Endothelial cell of umbilical vein (primary cell): ENCODE data around the gene SERPINB4.

Source experiments
- EZH2 ChIP-seq: IDR thresholded peaks from 2 replicates; pipeline ENCODE4 v1.6.1; 2012; ENCODE audit warnings: borderline replicate concordance, low read depth, mild to moderate bottlenecking, moderate library complexity, low read length, inconsistent platforms; ENCODE audit not compliant: severe bottlenecking
- GATA2 ChIP-seq: IDR thresholded peaks from 2 replicates; pipeline ENCODE4 v1.7.0; 2011; ENCODE audit warnings: low read depth, mild to moderate bottlenecking, moderate library complexity, mixed read lengths, low read length; ENCODE audit not compliant: insufficient read length, insufficient read depth
- JUN ChIP-seq: IDR thresholded peaks from 2 replicates; pipeline ENCODE4 v1.6.1; 2011; ENCODE audit warnings: borderline replicate concordance, low read depth; ENCODE audit not compliant: insufficient read length, insufficient read depth
- MYC ChIP-seq: IDR thresholded peaks from one replicate; pipeline ENCODE4 v1.6.1; 2011; ENCODE audit warnings: mild to moderate bottlenecking, low read depth, low read length
- POLR2A ChIP-seq: IDR thresholded peaks from 2 replicates; pipeline ENCODE4 v1.6.1; 2012; ENCODE audit warnings: low read depth, mild to moderate bottlenecking, control low read depth, low read length
- POLR2AphosphoS5 ChIP-seq: IDR thresholded peaks from 2 replicates; pipeline ENCODE4 v1.6.1; 2012; ENCODE audit warnings: low read depth, mild to moderate bottlenecking, control low read depth, low read length, moderate library complexity; ENCODE audit not compliant: insufficient read depth
- TF ChIP-seq, protein P1 (sequence below), 2 donors: IDR thresholded peaks; 1 replicate in 1 of 2; 2 replicates in 1 of 2; pipeline ENCODE4 v1.5.1; 2011; ENCODE audit warnings: low read length in 2 of 2, mild to moderate bottlenecking in 2 of 2, moderate library complexity in 2 of 2, control low read depth in 1 of 2, inconsistent platforms in 1 of 2, low read depth in 1 of 2; ENCODE audit not compliant: insufficient read depth in 1 of 2; ENCODE audit errors: extremely low read depth in 1 of 2
- TF ChIP-seq, protein P2 (sequence below): IDR thresholded peaks from 2 replicates; pipeline ENCODE4 v1.6.1; 2011; ENCODE audit not compliant: insufficient read depth, insufficient read length

- TF ChIP-seq, protein P1, sequence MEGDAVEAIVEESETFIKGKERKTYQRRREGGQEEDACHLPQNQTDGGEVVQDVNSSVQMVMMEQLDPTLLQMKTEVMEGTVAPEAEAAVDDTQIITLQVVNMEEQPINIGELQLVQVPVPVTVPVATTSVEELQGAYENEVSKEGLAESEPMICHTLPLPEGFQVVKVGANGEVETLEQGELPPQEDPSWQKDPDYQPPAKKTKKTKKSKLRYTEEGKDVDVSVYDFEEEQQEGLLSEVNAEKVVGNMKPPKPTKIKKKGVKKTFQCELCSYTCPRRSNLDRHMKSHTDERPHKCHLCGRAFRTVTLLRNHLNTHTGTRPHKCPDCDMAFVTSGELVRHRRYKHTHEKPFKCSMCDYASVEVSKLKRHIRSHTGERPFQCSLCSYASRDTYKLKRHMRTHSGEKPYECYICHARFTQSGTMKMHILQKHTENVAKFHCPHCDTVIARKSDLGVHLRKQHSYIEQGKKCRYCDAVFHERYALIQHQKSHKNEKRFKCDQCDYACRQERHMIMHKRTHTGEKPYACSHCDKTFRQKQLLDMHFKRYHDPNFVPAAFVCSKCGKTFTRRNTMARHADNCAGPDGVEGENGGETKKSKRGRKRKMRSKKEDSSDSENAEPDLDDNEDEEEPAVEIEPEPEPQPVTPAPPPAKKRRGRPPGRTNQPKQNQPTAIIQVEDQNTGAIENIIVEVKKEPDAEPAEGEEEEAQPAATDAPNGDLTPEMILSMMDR (IDR thresholded peaks at IDR 0.05; ENCODE audit: extremely low read depth in 1 of 2, insufficient read depth in 1 of 2, low read depth in 1 of 2, low read length in 2 of 2): no peak
- TF ChIP-seq JUN: no peak
- TF ChIP-seq POLR2A: no peak
- TF ChIP-seq, protein P2, sequence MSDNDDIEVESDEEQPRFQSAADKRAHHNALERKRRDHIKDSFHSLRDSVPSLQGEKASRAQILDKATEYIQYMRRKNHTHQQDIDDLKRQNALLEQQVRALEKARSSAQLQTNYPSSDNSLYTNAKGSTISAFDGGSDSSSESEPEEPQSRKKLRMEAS: no peak
- TF ChIP-seq POLR2AphosphoS5: no peak
- no peak for TF ChIP-seq EZH2
- no peak for TF ChIP-seq GATA2
- no peak for TF ChIP-seq MYC
These were observed 19.2 kb downstream of the SERPINB4 start for GRCh38 chr18:63624863-63625262.
